ENCODE results near the gene FBXL3. TPM values are rescaled to one million over a fixed set of nuclear protein-coding genes. Genes with fewer than 3 reads are reported as not detected.

Gene FBXL3
- total RNA-seq, 1 donor from 2014 or later: 51.6 TPM

DNA sequence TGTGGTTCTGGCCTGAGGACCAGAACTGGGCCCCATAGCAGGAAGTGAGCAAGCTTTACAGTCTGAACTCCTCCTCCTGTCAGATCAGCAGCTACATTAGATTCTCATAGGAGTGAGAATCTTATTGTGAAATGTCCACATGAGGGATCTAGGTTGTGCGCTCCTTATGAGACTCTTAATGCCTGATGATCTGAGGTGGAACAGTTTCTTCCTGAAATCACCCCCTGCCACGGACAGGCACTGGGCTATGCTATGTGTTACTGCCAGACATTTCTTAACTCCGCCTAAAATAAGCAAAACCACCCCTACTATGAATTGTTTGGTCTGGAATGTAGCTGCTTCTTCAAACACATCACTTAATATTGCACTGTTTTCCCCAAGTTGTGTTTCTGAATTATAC lies 4.6 kb downstream of the FBXL3 start:
- peaks cover 1% of the 10 kb centered on the region for H3K36me3 ChIP-seq (ENCODE audit: control insufficient read depth, insufficient read depth, low read length)
- TF ChIP-seq, protein P1, sequence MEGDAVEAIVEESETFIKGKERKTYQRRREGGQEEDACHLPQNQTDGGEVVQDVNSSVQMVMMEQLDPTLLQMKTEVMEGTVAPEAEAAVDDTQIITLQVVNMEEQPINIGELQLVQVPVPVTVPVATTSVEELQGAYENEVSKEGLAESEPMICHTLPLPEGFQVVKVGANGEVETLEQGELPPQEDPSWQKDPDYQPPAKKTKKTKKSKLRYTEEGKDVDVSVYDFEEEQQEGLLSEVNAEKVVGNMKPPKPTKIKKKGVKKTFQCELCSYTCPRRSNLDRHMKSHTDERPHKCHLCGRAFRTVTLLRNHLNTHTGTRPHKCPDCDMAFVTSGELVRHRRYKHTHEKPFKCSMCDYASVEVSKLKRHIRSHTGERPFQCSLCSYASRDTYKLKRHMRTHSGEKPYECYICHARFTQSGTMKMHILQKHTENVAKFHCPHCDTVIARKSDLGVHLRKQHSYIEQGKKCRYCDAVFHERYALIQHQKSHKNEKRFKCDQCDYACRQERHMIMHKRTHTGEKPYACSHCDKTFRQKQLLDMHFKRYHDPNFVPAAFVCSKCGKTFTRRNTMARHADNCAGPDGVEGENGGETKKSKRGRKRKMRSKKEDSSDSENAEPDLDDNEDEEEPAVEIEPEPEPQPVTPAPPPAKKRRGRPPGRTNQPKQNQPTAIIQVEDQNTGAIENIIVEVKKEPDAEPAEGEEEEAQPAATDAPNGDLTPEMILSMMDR (IDR thresholded peaks at IDR 0.05; ENCODE audit: insufficient read depth, low read length, severe bottlenecking): no peak
- no peak overlapping the region for H3K4me3 ChIP-seq (ENCODE audit: low read depth, low read length)
- H3K27me3 ChIP-seq (ENCODE audit: control insufficient read depth, insufficient read depth, low read length): no peaks in the 10 kb centered on the region
- DNase-seq (ENCODE audit: low read depth) (peak; percentile 40), FAIRE-seq (no peak)

DNA sequence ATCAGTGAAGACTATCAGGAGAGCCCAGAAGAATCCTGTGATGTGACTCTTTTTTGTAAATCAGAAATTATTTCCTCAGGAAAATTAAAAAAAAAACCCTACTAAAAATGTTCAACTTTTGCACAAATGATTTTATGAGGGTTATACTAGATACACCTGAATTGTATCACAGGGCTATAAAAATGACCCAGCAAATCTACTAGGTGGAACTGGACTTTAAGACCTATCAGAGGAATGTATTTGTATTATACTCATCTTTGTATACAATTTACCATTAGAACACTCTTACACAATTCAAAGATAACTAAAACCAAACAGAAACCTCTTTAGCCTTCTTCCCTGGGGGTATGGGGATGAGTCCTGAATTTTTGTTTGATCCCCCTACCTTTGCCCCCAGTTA lies 7.2 kb downstream of the FBXL3 start:
- FAIRE-seq (no peak), DNase-seq (ENCODE audit: low read depth) (no peak)
- Histone ChIP-seq H3K27me3 (ENCODE audit: control insufficient read depth, insufficient read depth, low read length) (no peaks in the 10 kb centered on the region), H3K4me3 (ENCODE audit: low read depth, low read length) (no peak overlapping the region), H3K36me3 (ENCODE audit: control insufficient read depth, insufficient read depth, low read length) (peaks cover 2% of the 10 kb centered on the region)
- TF ChIP-seq, protein P1 (IDR thresholded peaks at IDR 0.05; ENCODE audit: insufficient read depth, low read length, severe bottlenecking): no peak

DNA sequence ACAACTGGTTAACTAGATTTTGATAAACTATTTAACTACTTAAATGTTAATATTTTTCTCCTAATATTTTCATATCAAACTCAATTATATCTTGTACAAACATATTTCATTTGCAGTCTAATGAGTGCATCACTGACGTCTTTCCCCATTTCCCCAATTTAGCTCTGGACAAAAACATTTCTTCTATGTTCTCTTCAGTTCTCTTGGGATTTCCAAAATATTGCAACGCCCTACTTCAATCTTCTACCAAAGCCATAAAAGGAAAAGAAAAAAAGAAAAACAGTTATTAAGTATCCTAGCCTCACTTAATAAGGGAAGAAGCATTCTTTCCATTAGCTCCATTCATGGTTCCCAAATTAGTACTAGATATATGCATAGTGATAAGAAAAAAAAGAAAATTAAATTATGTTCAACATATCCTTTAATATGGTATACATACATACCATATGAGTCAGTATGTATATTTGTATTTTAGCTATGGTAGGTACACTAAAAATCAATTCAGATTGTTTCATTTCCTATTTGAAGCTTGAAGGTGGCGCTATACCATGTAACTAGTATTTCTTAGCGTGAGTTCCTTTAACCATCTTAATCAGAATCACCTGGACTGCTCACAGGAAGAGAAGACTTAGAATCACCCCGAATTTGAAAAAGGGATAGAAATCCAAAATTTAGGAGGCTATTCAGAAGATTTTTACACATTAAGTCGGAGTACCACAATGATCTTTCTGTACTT lies 9.9 kb downstream of the FBXL3 start:
- FAIRE-seq (no peak), DNase-seq (ENCODE audit: low read depth) (no peak)
- TF ChIP-seq, protein P1 (IDR thresholded peaks at IDR 0.05; ENCODE audit: insufficient read depth, low read length, severe bottlenecking): no peak
- peaks cover 5% of the 10 kb centered on the region for H3K36me3 ChIP-seq (ENCODE audit: control insufficient read depth, insufficient read depth, low read length)
- no peak overlapping the region for H3K4me3 ChIP-seq (ENCODE audit: low read depth, low read length)
- H3K27me3 ChIP-seq (ENCODE audit: control insufficient read depth, insufficient read depth, low read length): no peaks in the 10 kb centered on the region

DNA sequence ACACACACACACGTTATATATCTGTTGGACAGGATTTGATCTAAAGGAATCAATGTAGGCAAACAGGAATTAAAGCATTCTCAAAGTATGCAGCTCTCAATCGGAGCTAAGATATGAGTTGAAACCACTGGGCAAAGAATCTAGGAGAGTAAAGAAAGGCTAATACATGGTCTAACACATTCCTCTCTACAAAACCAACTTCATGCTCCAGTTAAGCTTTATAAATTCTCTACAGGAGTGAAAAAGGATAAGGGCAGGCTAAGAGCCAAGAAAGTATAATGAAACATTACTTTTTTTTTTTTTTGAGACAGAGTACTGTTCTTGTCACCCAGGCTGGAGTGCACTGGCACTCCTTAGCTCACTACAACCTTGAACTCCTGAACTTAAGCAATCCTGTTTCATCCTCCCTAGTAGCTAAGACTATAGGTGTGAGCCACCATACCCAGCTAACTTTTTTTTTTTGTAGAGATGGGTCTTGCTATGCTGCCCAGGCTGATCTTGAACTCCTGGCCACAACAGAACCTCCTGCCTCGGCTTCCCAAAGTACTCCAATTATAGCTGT lies 10.6 kb downstream of the FBXL3 start:
- Histone ChIP-seq H3K4me3 (ENCODE audit: low read depth, low read length) (no peak overlapping the region), H3K27me3 (ENCODE audit: control insufficient read depth, insufficient read depth, low read length) (no peaks in the 10 kb centered on the region), H3K36me3 (ENCODE audit: control insufficient read depth, insufficient read depth, low read length) (peaks cover 7% of the 10 kb centered on the region)
- FAIRE-seq: no peak
- TF ChIP-seq, protein P1 (IDR thresholded peaks at IDR 0.05; ENCODE audit: insufficient read depth, low read length, severe bottlenecking): no peak
- DNase-seq (ENCODE audit: low read depth): no peak

DNA sequence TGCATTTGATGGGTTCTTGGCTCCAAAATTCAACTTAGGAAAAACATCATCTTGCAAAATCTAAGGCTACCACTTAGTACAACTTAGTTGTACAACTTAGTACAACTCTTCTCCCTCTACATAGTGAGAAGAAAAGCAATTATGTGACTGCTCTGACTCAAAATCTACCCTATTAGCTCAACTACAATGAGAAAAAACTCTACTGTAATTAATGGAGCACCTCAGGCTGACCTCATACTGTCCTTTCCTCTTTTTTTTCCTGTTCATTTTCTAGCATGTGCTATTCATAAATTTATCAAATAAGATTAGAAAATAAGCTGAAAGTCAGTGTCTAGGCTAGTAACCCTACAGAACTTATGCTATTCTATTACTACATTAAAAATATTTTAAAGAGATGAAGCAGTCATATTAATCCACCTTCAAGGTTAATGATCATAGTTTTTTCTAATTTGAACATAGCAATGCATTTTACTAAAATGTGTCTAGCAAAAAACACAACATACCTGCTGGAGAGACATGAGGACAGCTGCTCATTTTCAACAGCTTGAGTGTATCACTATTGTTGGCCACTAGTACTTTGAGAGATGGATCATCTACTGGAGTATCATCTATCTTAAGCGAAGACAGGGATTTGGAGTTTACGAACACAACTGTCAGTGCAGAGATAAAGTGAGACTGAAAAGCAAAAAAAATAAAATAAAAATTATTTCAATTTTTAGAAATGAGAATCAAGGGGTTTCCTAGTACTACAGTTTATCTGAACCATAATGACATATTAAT lies 11.9 kb downstream of the FBXL3 start:
- no peaks in the 10 kb centered on the region for H3K27me3 ChIP-seq (ENCODE audit: control insufficient read depth, insufficient read depth, low read length)
- H3K36me3 ChIP-seq (ENCODE audit: control insufficient read depth, insufficient read depth, low read length): peaks cover 9% of the 10 kb centered on the region

More for the DNA sequence above, 11.9 kb downstream of the FBXL3 start:
- no peak for FAIRE-seq
- DNase-seq (ENCODE audit: low read depth): no peak
- no peak overlapping the region for H3K4me3 ChIP-seq (ENCODE audit: low read depth, low read length)
- TF ChIP-seq, protein P1 (IDR thresholded peaks at IDR 0.05; ENCODE audit: insufficient read depth, low read length, severe bottlenecking): no peak

All from bronchial epithelial cell (primary cell).